ENCODE measurements around the gene MEDAG. TPM values are rescaled to one million over a fixed set of nuclear protein-coding genes. Genes with fewer than 3 reads are reported as not detected.

MEDAG gene
- total RNA-seq, 2 experiments from 2014 or later, result 0.38 to 0.59 TPM

DNA sequence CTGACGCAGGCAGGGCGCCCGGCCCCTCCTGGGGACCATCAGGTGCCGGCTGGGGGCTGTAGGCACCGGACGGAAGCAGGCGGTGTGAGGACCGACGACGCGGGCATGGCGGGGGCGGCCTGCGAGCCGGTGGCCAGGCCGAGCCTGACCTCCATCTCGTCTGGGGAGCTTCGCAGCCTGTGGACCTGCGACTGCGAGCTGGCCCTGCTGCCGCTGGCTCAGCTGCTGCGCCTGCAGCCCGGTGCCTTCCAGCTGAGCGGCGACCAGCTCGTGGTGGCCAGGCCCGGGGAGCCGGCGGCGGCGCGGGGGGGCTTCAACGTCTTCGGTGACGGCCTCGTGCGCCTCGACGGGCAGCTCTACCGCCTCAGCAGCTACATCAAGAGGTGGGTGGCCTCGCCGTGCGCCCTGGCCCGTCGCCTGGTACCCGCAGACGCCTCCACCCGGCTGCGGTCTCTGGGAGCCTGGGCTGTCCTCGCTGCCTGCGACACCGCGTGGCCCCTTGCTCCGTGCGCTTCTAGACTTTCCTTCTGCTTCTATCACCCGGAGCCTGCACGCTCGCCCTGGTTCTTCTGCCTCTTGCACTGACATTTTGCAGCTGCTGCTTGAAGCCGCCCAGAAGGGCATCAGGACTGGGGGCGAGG, 460 bp downstream of the MEDAG start:
- ATAC-seq, result no peak
- Mint-ChIP-seq H3K4me1 (peaks cover 11% of the 10 kb centered on the region), H3K36me3 (no peaks in the 10 kb centered on the region), H3K4me3 (no peak overlapping the region), H3K27ac (no peak overlapping the region), H3K27me3 (peaks cover 69% of the 10 kb centered on the region), H3K9me3 (ENCODE audit: low read depth) (no peaks in the 10 kb centered on the region)
- no peak for DNase-seq
- CTCF ChIA-PET, result no interaction called here

DNA sequence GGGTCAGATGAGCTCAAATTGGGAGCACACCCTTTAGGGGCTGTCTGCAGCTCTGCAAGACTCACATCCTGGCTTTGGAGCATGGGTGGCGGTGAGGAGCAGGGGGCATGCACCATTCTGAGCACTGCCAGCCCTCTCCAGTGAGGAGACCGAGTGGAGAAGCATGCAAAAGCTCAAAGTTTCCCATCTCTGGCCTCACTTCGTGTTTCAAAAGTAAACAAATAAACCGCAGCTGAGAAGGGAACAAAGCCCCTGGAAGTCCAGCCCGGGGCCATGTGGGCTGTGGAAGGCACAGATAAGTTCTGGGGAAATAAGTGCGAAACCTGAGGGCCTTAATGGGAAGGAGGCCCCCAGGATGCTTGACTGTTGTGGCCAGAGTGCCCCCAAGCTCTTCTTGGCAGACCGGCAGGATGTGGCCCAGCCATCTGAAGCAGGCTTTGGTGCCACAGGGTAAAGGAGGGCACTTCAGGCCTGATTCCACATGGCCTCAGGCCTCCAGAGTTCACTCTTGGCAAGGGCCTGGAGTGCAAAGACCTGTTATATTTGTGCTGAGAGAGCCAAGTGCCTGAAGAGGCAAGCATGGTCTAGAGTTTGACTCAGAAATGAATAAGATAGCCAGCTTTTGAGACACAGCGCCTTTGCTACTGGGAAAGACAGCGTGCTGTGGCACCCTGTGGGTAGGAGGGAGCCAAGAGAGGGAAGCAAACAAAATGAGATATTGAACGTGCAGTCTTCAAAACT, 1.2 kb downstream of the MEDAG start:
- no peak for DNase-seq
- Mint-ChIP-seq H3K36me3 (no peaks in the 10 kb centered on the region), H3K4me3 (no peak overlapping the region), H3K4me1 (peaks cover 11% of the 10 kb centered on the region), H3K27me3 (peaks cover 68% of the 10 kb centered on the region), H3K27ac (no peak overlapping the region), H3K9me3 (ENCODE audit: low read depth) (no peaks in the 10 kb centered on the region)
- ATAC-seq, result no peak
- CTCF ChIA-PET, result no interaction called here

DNA sequence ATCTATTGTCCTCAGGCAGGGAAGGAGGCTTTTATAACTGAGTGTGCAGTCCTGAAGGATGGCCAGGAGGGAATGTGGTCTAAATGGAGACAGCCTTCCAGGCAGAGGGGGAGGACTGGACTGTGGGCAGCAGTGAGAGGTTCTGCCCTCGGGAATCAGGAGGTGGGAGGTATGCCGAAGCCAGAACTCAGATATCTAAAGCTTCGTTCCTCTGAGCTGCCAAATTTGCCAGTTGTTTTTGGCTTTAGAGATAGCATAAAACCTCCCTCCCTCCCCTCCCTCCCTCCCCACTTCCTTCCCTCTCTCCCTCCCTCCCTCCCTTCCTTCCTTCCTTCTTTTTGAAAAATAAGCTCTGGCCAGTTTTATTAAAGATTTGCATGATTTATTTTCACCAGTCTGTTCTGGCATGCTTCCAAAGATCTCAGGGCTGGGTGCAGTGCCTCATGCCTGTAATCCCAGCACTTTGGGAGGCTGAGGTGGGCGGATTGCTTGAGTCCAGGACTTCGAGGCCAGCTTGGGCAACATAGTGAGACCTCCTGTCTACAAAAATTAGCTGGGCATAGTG, 2.4 kb downstream of the MEDAG start:
- H3K36me3 Mint-ChIP-seq, result no peaks in the 10 kb centered on the region
- H3K27me3 Mint-ChIP-seq, result peaks cover 66% of the 10 kb centered on the region

DNA sequence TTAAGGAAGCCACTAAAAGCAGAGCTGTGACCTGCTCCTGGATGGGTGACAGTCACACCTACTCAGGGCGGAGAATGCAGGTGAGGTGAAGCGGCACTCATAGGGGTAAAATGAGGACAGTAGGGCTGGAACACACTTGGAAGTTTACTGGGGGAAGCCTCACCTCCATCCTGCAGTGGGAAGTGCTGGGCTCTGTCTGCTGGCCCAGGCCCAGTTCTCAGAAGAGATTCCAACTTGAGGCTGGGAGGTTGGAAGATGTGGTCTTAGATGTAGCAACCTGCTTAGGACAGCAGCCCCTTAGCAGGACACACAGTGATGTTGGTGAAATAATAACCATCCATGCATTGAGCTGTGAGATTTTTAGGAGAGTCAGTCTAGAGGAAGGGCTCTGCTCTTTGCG, 4.6 kb downstream of the MEDAG start:
- Mint-ChIP-seq H3K27ac (no peak overlapping the region), H3K4me3 (no peak overlapping the region), H3K4me1 (peaks cover 9% of the 10 kb centered on the region), H3K36me3 (no peaks in the 10 kb centered on the region), H3K9me3 (ENCODE audit: low read depth) (no peaks in the 10 kb centered on the region), H3K27me3 (peaks cover 58% of the 10 kb centered on the region)
- CTCF ChIA-PET, result no interaction called here
- DNase-seq (no peak), ATAC-seq (no peak)

More for the DNA sequence above, 2.4 kb downstream of the MEDAG start:
- no peak for ATAC-seq
- Mint-ChIP-seq H3K9me3 (ENCODE audit: low read depth) (no peaks in the 10 kb centered on the region), H3K4me3 (no peak overlapping the region), H3K27ac (no peak overlapping the region), H3K4me1 (peaks cover 11% of the 10 kb centered on the region)
- DNase-seq, result no peak
- CTCF ChIA-PET, result no interaction called here

DNA sequence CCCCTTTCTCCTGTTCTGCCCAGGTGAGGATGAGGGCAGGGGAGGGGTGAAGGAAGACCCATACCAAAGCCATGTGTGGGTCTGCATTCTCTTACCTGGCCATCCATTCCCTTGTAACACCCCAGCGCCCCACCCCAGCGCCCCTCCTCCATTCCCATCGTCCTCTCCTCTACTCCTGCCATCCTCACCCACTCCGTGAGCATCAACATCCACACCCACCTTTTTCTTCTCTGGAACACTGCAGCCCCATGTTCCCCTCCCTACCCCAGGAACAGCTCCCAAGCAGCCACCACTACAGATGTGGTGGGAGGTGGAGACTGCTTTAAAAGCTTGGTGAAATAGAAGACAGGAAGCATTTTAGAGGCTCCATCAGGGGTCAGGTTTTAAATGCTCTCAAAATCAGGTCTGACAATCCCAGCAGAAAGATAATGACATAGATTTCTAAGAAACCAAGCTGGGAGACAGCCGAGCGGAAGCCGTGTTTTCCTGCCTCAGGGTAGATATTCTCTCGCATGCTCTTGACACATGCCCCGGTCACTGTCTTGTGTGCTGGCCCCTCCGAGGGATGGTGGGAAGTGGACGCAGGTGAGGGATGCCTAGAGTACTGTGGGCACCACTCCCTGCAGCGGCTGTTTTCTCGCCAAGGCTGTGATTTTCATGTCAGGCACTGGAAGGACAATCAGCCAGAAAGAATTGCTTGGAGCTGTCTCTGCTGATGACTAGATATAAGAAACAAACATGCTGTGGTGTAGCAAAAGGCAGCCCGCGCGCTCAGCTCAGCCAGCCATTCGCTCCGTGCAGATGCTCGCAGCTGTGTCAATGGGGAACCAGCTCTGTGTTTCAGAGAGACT, 9.8 kb downstream of the MEDAG start:
- CTCF ChIA-PET, result no interaction called here
- no peak overlapping the region for H3K27ac Mint-ChIP-seq
- ATAC-seq (no peak), DNase-seq (no peak)
- no peaks in the 10 kb centered on the region for H3K36me3 Mint-ChIP-seq
- H3K27me3 Mint-ChIP-seq, result peaks cover 54% of the 10 kb centered on the region
- H3K4me3 Mint-ChIP-seq, result no peak overlapping the region
- H3K4me1 Mint-ChIP-seq, result no peaks in the 10 kb centered on the region
- H3K9me3 Mint-ChIP-seq (ENCODE audit: low read depth), result no peaks in the 10 kb centered on the region

DNA sequence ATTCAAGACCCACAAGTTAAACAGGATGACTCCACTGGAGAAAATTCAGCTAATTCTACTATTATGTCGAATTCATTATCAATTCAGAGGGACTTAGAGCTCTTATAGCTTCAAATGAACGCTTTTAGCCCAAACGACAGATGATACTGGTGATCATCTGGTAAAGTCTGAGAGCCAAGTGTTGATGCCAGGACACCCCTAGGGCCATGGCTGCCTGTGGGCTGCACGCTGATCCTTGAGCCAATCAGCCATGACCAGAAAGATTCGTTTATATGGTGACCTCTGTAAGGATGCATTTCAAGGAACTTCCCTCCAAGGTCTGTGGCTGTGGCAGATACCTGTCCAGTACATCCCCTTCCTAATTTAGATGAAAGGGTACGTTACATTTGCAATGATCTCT, 10.9 kb downstream of the MEDAG start:
- Mint-ChIP-seq H3K27me3 (peaks cover 52% of the 10 kb centered on the region), H3K36me3 (no peaks in the 10 kb centered on the region), H3K4me3 (no peak overlapping the region), H3K4me1 (no peaks in the 10 kb centered on the region), H3K27ac (no peak overlapping the region), H3K9me3 (ENCODE audit: low read depth) (no peaks in the 10 kb centered on the region)
- DNase-seq (no peak), ATAC-seq (no peak)
- CTCF ChIA-PET, result no interaction called here

DNA sequence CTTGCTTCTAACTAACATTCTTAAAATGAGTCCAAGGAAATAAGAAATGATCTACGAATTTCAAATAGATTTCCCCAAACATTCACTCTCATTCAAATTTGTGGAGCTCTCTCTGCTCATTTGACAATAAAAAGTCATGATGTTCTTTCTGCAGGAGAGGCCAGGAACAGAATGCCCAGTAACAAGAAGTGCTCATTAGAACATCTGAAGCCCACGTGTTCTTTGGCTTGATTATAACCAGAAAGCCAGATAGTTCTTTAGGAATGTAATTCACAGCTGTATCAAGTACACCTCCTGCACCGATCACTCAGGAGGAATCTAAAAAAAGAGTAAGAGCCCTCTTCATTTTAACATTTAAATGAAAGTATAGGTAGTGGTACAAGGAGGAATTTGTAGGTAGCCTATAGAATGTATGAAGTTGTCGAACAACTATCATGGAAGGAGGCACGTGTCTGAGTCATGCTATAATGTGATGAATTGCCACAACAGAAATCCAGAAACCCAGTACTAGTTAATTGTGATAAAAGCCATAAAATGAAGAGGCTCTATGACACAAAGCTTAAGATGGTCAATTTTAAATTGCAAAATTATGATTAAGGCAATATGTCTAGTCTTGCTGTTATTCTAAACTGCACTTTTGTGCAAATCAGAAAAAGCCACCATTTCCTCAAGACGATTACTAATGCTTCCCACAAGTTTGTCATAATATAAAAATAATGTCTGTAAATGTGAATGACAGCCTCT, 12.8 kb downstream of the MEDAG start:
- no peaks in the 10 kb centered on the region for H3K36me3 Mint-ChIP-seq
- H3K4me3 Mint-ChIP-seq, result no peak overlapping the region
- H3K4me1 Mint-ChIP-seq, result peaks cover under 1% of the 10 kb centered on the region
- peaks cover 50% of the 10 kb centered on the region for H3K27me3 Mint-ChIP-seq
- CTCF ChIA-PET, result no interaction called here
- H3K9me3 Mint-ChIP-seq (ENCODE audit: low read depth), result no peaks in the 10 kb centered on the region
- H3K27ac Mint-ChIP-seq, result no peak overlapping the region
- ATAC-seq, result no peak
- DNase-seq, result no peak

DNA sequence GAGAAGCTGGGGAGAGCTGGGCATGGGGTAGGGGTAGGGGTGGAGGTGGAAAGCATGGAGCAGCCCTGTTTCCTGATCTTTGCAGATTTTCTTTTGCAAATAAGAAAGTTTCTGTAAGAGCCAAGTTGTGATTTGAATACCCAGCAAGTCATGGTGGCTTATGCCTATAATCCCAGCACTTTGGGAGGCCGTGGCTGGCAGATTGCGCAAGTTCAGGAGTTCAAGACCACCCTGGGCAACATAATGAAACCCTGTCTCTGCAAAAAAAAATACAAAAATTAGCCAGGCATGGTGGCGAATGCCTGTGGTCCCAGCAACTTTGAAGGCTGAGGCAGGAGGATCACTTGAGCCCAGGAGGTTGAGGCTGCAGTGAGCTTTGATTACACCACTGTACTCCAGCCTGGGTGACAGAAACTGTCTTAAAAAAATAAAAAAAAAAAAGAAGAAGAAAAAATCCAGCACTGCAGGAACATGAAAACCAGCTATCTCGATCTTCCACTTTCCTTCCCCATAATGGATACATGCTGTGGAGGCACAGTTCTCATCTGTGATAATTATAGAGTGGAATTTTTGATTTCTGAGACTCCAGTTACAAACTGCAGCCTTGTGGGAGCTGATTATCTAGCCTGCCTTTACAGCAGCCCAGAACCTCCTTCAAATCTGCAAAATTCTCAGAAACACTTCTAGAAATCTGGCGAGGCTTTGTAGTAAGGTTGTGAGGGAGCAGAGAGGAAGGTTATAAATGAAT, 14.3 kb downstream of the MEDAG start:
- DNase-seq, result no peak
- Mint-ChIP-seq H3K9me3 (ENCODE audit: low read depth) (no peaks in the 10 kb centered on the region), H3K27me3 (peaks cover 44% of the 10 kb centered on the region), H3K27ac (no peak overlapping the region), H3K36me3 (no peaks in the 10 kb centered on the region), H3K4me1 (peaks cover 1% of the 10 kb centered on the region), H3K4me3 (no peak overlapping the region)
- CTCF ChIA-PET, result no interaction called here
- no peak for ATAC-seq

DNA sequence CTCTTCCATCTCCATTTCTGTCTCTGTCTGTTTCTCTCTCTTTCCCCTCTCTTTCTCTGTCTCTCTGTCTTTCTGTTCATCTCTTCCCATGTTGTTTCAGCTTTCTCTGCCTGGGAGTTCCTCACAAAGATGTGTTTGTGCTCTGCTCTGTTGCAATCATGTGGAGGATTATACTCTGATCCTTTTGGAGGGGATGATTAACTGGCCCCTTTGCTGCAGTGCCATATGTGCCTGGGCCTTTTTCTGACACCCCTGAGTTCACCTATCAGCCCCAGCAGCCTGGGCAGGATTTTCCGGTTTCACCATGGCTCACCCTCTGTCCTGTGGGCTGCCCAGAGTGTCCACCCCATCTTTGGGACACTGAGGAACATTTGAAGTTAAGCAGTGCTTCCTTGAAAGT, 17.3 kb downstream of the MEDAG start:
- Mint-ChIP-seq H3K9me3 (ENCODE audit: low read depth) (no peaks in the 10 kb centered on the region), H3K4me1 (peaks cover 5% of the 10 kb centered on the region), H3K4me3 (no peak overlapping the region), H3K36me3 (no peaks in the 10 kb centered on the region), H3K27me3 (peaks cover 44% of the 10 kb centered on the region), H3K27ac (peak overlapping the region; percentile 4)
- ATAC-seq (no peak), DNase-seq (no peak)
- CTCF ChIA-PET, result no interaction called here

DNA sequence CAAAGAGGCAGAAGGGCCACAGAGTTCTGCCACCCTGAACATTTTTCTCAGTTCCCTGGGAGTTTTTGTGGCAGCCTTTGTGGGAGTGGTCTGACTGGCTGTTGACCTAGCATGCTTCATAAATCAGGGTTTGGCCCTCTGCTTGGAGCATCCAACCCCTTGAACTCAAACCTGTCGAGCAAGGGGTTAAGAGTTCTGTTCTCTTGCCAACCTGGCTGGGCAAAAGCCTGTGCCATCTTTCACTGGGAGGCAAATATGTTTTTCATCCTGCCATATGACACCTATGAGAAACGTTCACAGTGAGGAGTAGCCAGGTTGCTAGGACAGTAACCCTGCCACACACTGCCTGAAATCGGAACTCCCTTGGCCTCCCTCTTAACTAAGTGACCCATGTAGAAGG, 18.6 kb downstream of the MEDAG start:
- no peaks in the 10 kb centered on the region for H3K9me3 Mint-ChIP-seq (ENCODE audit: low read depth)
- peaks cover 5% of the 10 kb centered on the region for H3K4me1 Mint-ChIP-seq
- ATAC-seq (no peak), DNase-seq (no peak)
- no peak overlapping the region for H3K4me3 Mint-ChIP-seq
- peaks cover 45% of the 10 kb centered on the region for H3K27me3 Mint-ChIP-seq
- no peak overlapping the region for H3K27ac Mint-ChIP-seq
- CTCF ChIA-PET, result no interaction called here
- no peaks in the 10 kb centered on the region for H3K36me3 Mint-ChIP-seq

DNA sequence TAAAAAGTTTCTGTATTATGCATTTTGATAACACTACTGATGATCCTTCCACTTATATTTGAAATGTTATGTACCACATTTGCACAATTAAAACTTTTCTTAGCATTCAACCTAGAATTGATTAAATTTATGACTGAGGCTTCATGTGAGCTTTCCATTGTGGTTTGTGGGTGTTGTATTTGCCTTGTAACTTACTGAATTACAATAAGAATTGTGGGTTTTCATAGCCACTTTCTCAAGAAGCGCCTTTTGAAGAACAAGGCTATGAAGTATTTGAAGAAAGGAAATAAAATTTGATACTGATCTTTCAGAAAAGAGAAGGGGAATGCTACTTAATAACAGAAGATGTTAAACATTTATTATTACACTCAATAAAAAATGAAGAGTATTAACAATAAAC, 19.4 kb downstream of the MEDAG start:
- H3K36me3 Mint-ChIP-seq, result no peaks in the 10 kb centered on the region
- DNase-seq, result no peak

DNA sequence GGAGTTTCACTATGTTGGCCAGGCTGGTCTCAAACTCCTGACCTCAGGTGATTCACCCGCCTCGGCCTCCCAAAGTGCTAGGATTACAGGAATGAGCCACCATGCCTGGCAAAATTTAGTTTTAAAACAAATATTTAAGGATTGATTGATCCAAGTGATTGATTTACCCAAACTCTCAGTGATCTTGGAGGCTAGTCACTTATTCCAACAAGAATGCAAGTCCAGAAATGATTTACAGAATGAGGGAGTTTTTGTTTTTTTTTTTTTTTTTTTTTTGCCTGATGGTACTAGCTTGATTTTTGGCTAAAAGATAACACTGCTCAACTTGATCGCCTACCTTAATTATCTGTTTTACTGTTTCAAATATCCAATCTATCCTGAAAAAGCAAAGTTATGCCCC, 20.7 kb downstream of the MEDAG start:
- H3K4me1 Mint-ChIP-seq, result peaks cover 5% of the 10 kb centered on the region
- no peaks in the 10 kb centered on the region for H3K36me3 Mint-ChIP-seq
- CTCF ChIA-PET, result interaction anchor here (0.7 kb wide), 1 partner anchor 176 kb away, joined by 4 read pairs; no protein-coding TSS in a partner anchor
- DNase-seq (no peak), ATAC-seq (no peak)
- H3K27me3 Mint-ChIP-seq, result peaks cover 56% of the 10 kb centered on the region
- H3K9me3 Mint-ChIP-seq (ENCODE audit: low read depth), result no peaks in the 10 kb centered on the region
- H3K4me3 Mint-ChIP-seq, result no peak overlapping the region
- H3K27ac Mint-ChIP-seq, result no peak overlapping the region

More for the DNA sequence above, 19.4 kb downstream of the MEDAG start:
- no peak for ATAC-seq
- H3K4me1 Mint-ChIP-seq, result peaks cover 5% of the 10 kb centered on the region
- H3K9me3 Mint-ChIP-seq (ENCODE audit: low read depth), result no peaks in the 10 kb centered on the region
- H3K4me3 Mint-ChIP-seq, result no peak overlapping the region
- CTCF ChIA-PET, result no interaction called here
- H3K27ac Mint-ChIP-seq, result no peak overlapping the region
- H3K27me3 Mint-ChIP-seq, result peaks cover 50% of the 10 kb centered on the region
